Measurements from ENCODE around the gene LRP2. TPM values are rescaled to one million over a fixed set of nuclear protein-coding genes. Genes with fewer than 3 reads are reported as not detected.

LRP2 gene
- total and polyA plus RNA-seq, 8 donors = 0.06 to 0.08 TPM; not detected in 6

GRCh38 chr2:169240405-169240804 is 121.9 kb downstream of the LRP2 start:
- no peak for ATAC-seq
- intact Hi-C loops (cut with DNase I) = no loop called here
- no peaks in the 10 kb centered on the region for H3K9me3 ChIP-seq
- WGBS, 2 donors = 58 to 59% methylated on average over 1 of the region's 1 CpG
- TF ChIP-seq CTCF (IDR thresholded peaks at IDR 0.05) = no peak
- H3K4me3 ChIP-seq = no peak overlapping the region
- DNase-seq = no peak
- FAIRE-seq = no peak
- H3K4me1 ChIP-seq = no peaks in the 10 kb centered on the region
- no peaks in the 10 kb centered on the region for H3K36me3 ChIP-seq
- no peaks in the 10 kb centered on the region for H3K27me3 ChIP-seq
- no peak overlapping the region for H3K27ac ChIP-seq

GRCh38 chr2:169237939-169238338 is 124.4 kb downstream of the LRP2 start:
- no peak overlapping the region for H3K27ac ChIP-seq
- 71 to 80% methylated on average over 6 of the region's 6 CpGs for WGBS, 2 donors

GRCh38 chr2:169237286-169237685 is 125.0 kb downstream of the LRP2 start:
- no peak for ATAC-seq
- intact Hi-C loops (cut with DNase I) = no loop called here
- Histone ChIP-seq H3K4me1 (no peaks in the 10 kb centered on the region), H3K27ac (no peak overlapping the region), H3K9me3 (no peaks in the 10 kb centered on the region), H3K4me3 (no peak overlapping the region), H3K36me3 (no peaks in the 10 kb centered on the region), H3K27me3 (no peaks in the 10 kb centered on the region)
- no peak for DNase-seq
- no peak for TF ChIP-seq CTCF (IDR thresholded peaks at IDR 0.05)
- no peak for FAIRE-seq
- WGBS, 2 donors = 27 to 28% methylated on average over 2 of the region's 2 CpGs

More at GRCh38 chr2:169237939-169238338, 124.4 kb downstream of the LRP2 start:
- Histone ChIP-seq H3K36me3 (no peaks in the 10 kb centered on the region), H3K9me3 (no peaks in the 10 kb centered on the region), H3K4me3 (no peak overlapping the region), H3K4me1 (no peaks in the 10 kb centered on the region), H3K27me3 (no peaks in the 10 kb centered on the region)
- intact Hi-C loops (cut with DNase I) = no loop called here
- TF ChIP-seq CTCF (IDR thresholded peaks at IDR 0.05) = no peak
- no peak for ATAC-seq
- DNase-seq = no peak
- no peak for FAIRE-seq

- H3K4me1 ChIP-seq = no peaks in the 10 kb centered on the region
- no peak for TF ChIP-seq CTCF (IDR thresholded peaks at IDR 0.05)
- no peak overlapping the region for H3K27ac ChIP-seq
- H3K9me3 ChIP-seq = no peaks in the 10 kb centered on the region
- DNase-seq = no peak
- no peaks in the 10 kb centered on the region for H3K27me3 ChIP-seq
- H3K36me3 ChIP-seq = no peaks in the 10 kb centered on the region
- WGBS, 2 donors = 76 to 86% methylated on average over 11 of the region's 11 CpGs
- H3K4me3 ChIP-seq = no peak overlapping the region
- intact Hi-C loops (cut with DNase I) = no loop called here
- FAIRE-seq = no peak
- no peak for ATAC-seq
Observed at GRCh38 chr2:169232551-169233154, 129.7 kb downstream of the LRP2 start.

- no peak for DNase-seq
- WGBS, 2 donors = 30 to 36% methylated on average over 2 of the region's 2 CpGs
Observed at GRCh38 chr2:169230204-169230603, 132.1 kb downstream of the LRP2 start.

More at GRCh38 chr2:169230204-169230603, 132.1 kb downstream of the LRP2 start:
- TF ChIP-seq CTCF (IDR thresholded peaks at IDR 0.05) = no peak
- Histone ChIP-seq H3K27ac (no peak overlapping the region), H3K36me3 (no peaks in the 10 kb centered on the region), H3K9me3 (no peaks in the 10 kb centered on the region), H3K4me1 (no peaks in the 10 kb centered on the region), H3K27me3 (no peaks in the 10 kb centered on the region), H3K4me3 (no peak overlapping the region)
- ATAC-seq (no peak), FAIRE-seq (no peak)
- intact Hi-C loops (cut with DNase I) = no loop called here

All from pancreas (tissue), 10 donors.